DND-41 (cell line): ENCODE measurements around the gene PTPRN2.

Experiments
- EZH2 ChIP-seq: IDR thresholded peaks from 3 replicates; pipeline ENCODE4 v1.6.1; 2012; ENCODE audit warnings: borderline replicate concordance, low read depth, mild to moderate bottlenecking, moderate library complexity, low read length, inconsistent platforms; ENCODE audit not compliant: severe bottlenecking
- TF ChIP-seq, protein P1 (sequence below): IDR thresholded peaks from 2 replicates; pipeline ENCODE4 v1.5.1; 2012; ENCODE audit warnings: borderline replicate concordance, low read length, moderate library complexity, mild to moderate bottlenecking; ENCODE audit not compliant: poor library complexity, severe bottlenecking; ENCODE audit errors: extremely low read depth

DNA sequence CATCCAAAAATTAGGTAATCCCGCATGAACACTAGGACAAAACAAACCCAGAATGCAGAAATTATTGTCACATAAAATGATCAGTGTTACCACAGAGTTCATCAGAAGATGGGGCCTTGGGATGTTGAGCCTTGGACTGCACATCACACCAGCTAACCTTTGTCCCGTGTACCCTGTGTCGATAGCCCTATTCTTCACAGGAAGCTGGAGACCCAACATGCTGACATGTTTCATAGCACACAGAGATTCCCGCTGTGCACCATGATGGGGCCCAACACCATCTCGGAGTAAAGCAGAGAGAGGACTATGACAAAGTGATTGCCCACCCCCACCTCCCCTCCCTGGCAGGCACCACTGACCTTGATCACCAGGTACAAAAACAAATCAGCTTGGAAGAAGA is 4.5 kb downstream of the PTPRN2 start:
- TF ChIP-seq, protein P1, sequence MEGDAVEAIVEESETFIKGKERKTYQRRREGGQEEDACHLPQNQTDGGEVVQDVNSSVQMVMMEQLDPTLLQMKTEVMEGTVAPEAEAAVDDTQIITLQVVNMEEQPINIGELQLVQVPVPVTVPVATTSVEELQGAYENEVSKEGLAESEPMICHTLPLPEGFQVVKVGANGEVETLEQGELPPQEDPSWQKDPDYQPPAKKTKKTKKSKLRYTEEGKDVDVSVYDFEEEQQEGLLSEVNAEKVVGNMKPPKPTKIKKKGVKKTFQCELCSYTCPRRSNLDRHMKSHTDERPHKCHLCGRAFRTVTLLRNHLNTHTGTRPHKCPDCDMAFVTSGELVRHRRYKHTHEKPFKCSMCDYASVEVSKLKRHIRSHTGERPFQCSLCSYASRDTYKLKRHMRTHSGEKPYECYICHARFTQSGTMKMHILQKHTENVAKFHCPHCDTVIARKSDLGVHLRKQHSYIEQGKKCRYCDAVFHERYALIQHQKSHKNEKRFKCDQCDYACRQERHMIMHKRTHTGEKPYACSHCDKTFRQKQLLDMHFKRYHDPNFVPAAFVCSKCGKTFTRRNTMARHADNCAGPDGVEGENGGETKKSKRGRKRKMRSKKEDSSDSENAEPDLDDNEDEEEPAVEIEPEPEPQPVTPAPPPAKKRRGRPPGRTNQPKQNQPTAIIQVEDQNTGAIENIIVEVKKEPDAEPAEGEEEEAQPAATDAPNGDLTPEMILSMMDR = no peak
- TF ChIP-seq EZH2 = no peak
